Measurements from ENCODE around the gene MORC1. TPM values are rescaled to one million over a fixed set of nuclear protein-coding genes. Genes with fewer than 3 reads are reported as not detected.

The MORC1 gene
- polyA plus RNA-seq (2013): 0.01 TPM in 2 replicates

GRCh38 chr3:109117939-109118338 lies at the start of gene MORC1:
Gene MORC1, minus strand, starts transcription at chr3:109118134. Its CDS starts 75 bp downstream, at chr3:109118059.
- no peaks in the 10 kb centered on the region for H3K79me1 ChIP-seq (ENCODE audit: low read length)
- H3K14ac ChIP-seq (ENCODE audit: low read length): no peak within 1 kb of the TSS
- H3K27me3 ChIP-seq (ENCODE audit: insufficient read depth, low read length): no peaks in the 10 kb centered on the region
- H2BK12ac ChIP-seq (ENCODE audit: low read length): no peak within 1 kb of the TSS
- H3K4ac ChIP-seq (ENCODE audit: low read depth, low read length): no peak within 1 kb of the TSS
- H3K4me3 ChIP-seq (ENCODE audit: low read depth, low read length): no peak within 1 kb of the TSS
- H2AFZ ChIP-seq (ENCODE audit: insufficient read depth, low read length, poor library complexity): no peak within 1 kb of the TSS
- no peak within 1 kb of the TSS for H3K18ac ChIP-seq (ENCODE audit: low read length)
- no CpG with 5 or more reads among the region's 38 CpGs for WGBS (ENCODE audit: extremely low coverage, insufficient coverage, insufficient read length)
- no peak within 1 kb of the TSS for H3K27ac ChIP-seq (ENCODE audit: low read depth, low read length)
- no peak within 1 kb of the TSS for H2BK120ac ChIP-seq (ENCODE audit: insufficient read depth, low read length, poor library complexity)
- no peak within 1 kb of the TSS for H3K9ac ChIP-seq (ENCODE audit: low read length)
- H3K4me1 ChIP-seq (ENCODE audit: control insufficient read depth in 1 of 2, insufficient read depth in 2 of 2, low read length in 2 of 2): no peaks in the 10 kb centered on the region
- H2BK5ac ChIP-seq (ENCODE audit: low read depth, low read length, poor library complexity): no peak within 1 kb of the TSS
- H4K12ac ChIP-seq (ENCODE audit: low read depth, low read length): no peak within 1 kb of the TSS
- no peaks in the 10 kb centered on the region for H3K79me2 ChIP-seq (ENCODE audit: control insufficient read depth, insufficient read depth, low read length, poor library complexity)
- H3K9me3 ChIP-seq (ENCODE audit: insufficient read depth, low read depth, low read length): no peaks in the 10 kb centered on the region
- H4K91ac ChIP-seq (ENCODE audit: low read depth, low read length): no peak within 1 kb of the TSS
- H2AK5ac ChIP-seq (ENCODE audit: low read length): no peak within 1 kb of the TSS
- no peak within 1 kb of the TSS for H3K4me2 ChIP-seq (ENCODE audit: low read length)
- no peak within 1 kb of the TSS for H4K8ac ChIP-seq (ENCODE audit: low read depth, low read length)
- no peaks in the 10 kb centered on the region for H3K36me3 ChIP-seq (ENCODE audit: control insufficient read depth in 1 of 2, insufficient read depth in 2 of 2, low read length in 2 of 2)
- no peak for DNase-seq
- peak within 1 kb of the TSS; percentile 92 for H3K23ac ChIP-seq (ENCODE audit: low read length)

GRCh38 chr3:109165905-109166304 lies 48.0 kb upstream of the MORC1 start:
- H3K27me3 ChIP-seq (ENCODE audit: insufficient read depth, low read length): no peaks in the 10 kb centered on the region
- H2BK120ac ChIP-seq (ENCODE audit: insufficient read depth, low read length, poor library complexity): no peak overlapping the region
- H3K27ac ChIP-seq (ENCODE audit: low read depth, low read length): no peak overlapping the region
- WGBS (ENCODE audit: extremely low coverage, insufficient coverage, insufficient read length): no CpG with 5 or more reads among the region's 4 CpGs
- H2BK12ac ChIP-seq (ENCODE audit: low read length): no peak overlapping the region
- no peaks in the 10 kb centered on the region for H3K36me3 ChIP-seq (ENCODE audit: control insufficient read depth in 1 of 2, insufficient read depth in 2 of 2, low read length in 2 of 2)
- H3K4ac ChIP-seq (ENCODE audit: low read depth, low read length): no peak overlapping the region
- no peak overlapping the region for H3K18ac ChIP-seq (ENCODE audit: low read length)
- DNase-seq: no peak
- no peak overlapping the region for H3K4me2 ChIP-seq (ENCODE audit: low read length)
- no peaks in the 10 kb centered on the region for H3K79me2 ChIP-seq (ENCODE audit: control insufficient read depth, insufficient read depth, low read length, poor library complexity)
- no peak overlapping the region for H4K8ac ChIP-seq (ENCODE audit: low read depth, low read length)
- H2AK5ac ChIP-seq (ENCODE audit: low read length): no peak overlapping the region
- no peak overlapping the region for H3K9ac ChIP-seq (ENCODE audit: low read length)
- no peak overlapping the region for H3K4me3 ChIP-seq (ENCODE audit: low read depth, low read length)
- H2BK5ac ChIP-seq (ENCODE audit: low read depth, low read length, poor library complexity): no peak overlapping the region
- H3K4me1 ChIP-seq (ENCODE audit: control insufficient read depth in 1 of 2, insufficient read depth in 2 of 2, low read length in 2 of 2): no peaks in the 10 kb centered on the region
- no peak overlapping the region for H4K12ac ChIP-seq (ENCODE audit: low read depth, low read length)
- H3K79me1 ChIP-seq (ENCODE audit: low read length): no peaks in the 10 kb centered on the region
- no peak overlapping the region for H4K91ac ChIP-seq (ENCODE audit: low read depth, low read length)
- no peaks in the 10 kb centered on the region for H3K9me3 ChIP-seq (ENCODE audit: insufficient read depth, low read depth, low read length)
- H2AFZ ChIP-seq (ENCODE audit: insufficient read depth, low read length, poor library complexity): no peak overlapping the region
- H3K23ac ChIP-seq (ENCODE audit: low read length): no peak overlapping the region
- no peak overlapping the region for H3K14ac ChIP-seq (ENCODE audit: low read length)

- Histone ChIP-seq H3K4me2 (ENCODE audit: low read length) (no peak overlapping the region), H3K4me3 (ENCODE audit: low read depth, low read length) (no peak overlapping the region), H3K36me3 (ENCODE audit: control insufficient read depth in 1 of 2, insufficient read depth in 2 of 2, low read length in 2 of 2) (no peaks in the 10 kb centered on the region), H4K91ac (ENCODE audit: low read depth, low read length) (no peak overlapping the region), H3K4ac (ENCODE audit: low read depth, low read length) (no peak overlapping the region), H4K8ac (ENCODE audit: low read depth, low read length) (no peak overlapping the region), H3K79me1 (ENCODE audit: low read length) (no peaks in the 10 kb centered on the region), H2BK120ac (ENCODE audit: insufficient read depth, low read length, poor library complexity) (no peak overlapping the region), H2AK5ac (ENCODE audit: low read length) (no peak overlapping the region), H4K12ac (ENCODE audit: low read depth, low read length) (no peak overlapping the region), H3K18ac (ENCODE audit: low read length) (no peak overlapping the region), H2AFZ (ENCODE audit: insufficient read depth, low read length, poor library complexity) (no peak overlapping the region), H3K27ac (ENCODE audit: low read depth, low read length) (no peak overlapping the region), H2BK12ac (ENCODE audit: low read length) (no peak overlapping the region), H3K4me1 (ENCODE audit: control insufficient read depth in 1 of 2, insufficient read depth in 2 of 2, low read length in 2 of 2) (no peaks in the 10 kb centered on the region), H3K9ac (ENCODE audit: low read length) (no peak overlapping the region), H3K79me2 (ENCODE audit: control insufficient read depth, insufficient read depth, low read length, poor library complexity) (no peaks in the 10 kb centered on the region), H3K14ac (ENCODE audit: low read length) (no peak overlapping the region), H3K9me3 (ENCODE audit: insufficient read depth, low read depth, low read length) (no peaks in the 10 kb centered on the region), H2BK5ac (ENCODE audit: low read depth, low read length, poor library complexity) (no peak overlapping the region), H3K27me3 (ENCODE audit: insufficient read depth, low read length) (no peaks in the 10 kb centered on the region), H3K23ac (ENCODE audit: low read length) (no peak overlapping the region)
- no CpG with 5 or more reads among the region's 2 CpGs for whole genome bisulfite sequencing (ENCODE audit: extremely low coverage, insufficient coverage, insufficient read length)
- no peak for DNase-seq
These were observed 43.7 kb upstream of the MORC1 start for GRCh38 chr3:109161487-109162123.

GRCh38 chr3:109155828-109156227 lies 37.9 kb upstream of the MORC1 start:
- H3K27me3 ChIP-seq (ENCODE audit: insufficient read depth, low read length): no peaks in the 10 kb centered on the region
- WGBS (ENCODE audit: extremely low coverage, insufficient coverage, insufficient read length): no CpG with 5 or more reads among the region's 1 CpG
- no peaks in the 10 kb centered on the region for H3K36me3 ChIP-seq (ENCODE audit: control insufficient read depth in 1 of 2, insufficient read depth in 2 of 2, low read length in 2 of 2)
- no peak overlapping the region for H2BK12ac ChIP-seq (ENCODE audit: low read length)
- no peak overlapping the region for H3K23ac ChIP-seq (ENCODE audit: low read length)
- no peaks in the 10 kb centered on the region for H3K79me2 ChIP-seq (ENCODE audit: control insufficient read depth, insufficient read depth, low read length, poor library complexity)
- no peak overlapping the region for H3K27ac ChIP-seq (ENCODE audit: low read depth, low read length)
- no peak overlapping the region for H3K4me3 ChIP-seq (ENCODE audit: low read depth, low read length)
- H3K4me1 ChIP-seq (ENCODE audit: control insufficient read depth in 1 of 2, insufficient read depth in 2 of 2, low read length in 2 of 2): no peaks in the 10 kb centered on the region
- H4K12ac ChIP-seq (ENCODE audit: low read depth, low read length): no peak overlapping the region
- no peak overlapping the region for H4K8ac ChIP-seq (ENCODE audit: low read depth, low read length)
- H2BK5ac ChIP-seq (ENCODE audit: low read depth, low read length, poor library complexity): no peak overlapping the region
- H3K9ac ChIP-seq (ENCODE audit: low read length): no peak overlapping the region
- H3K79me1 ChIP-seq (ENCODE audit: low read length): no peaks in the 10 kb centered on the region
- no peak for DNase-seq
- H4K91ac ChIP-seq (ENCODE audit: low read depth, low read length): no peak overlapping the region
- peaks cover 1% of the 10 kb centered on the region for H3K9me3 ChIP-seq (ENCODE audit: insufficient read depth, low read depth, low read length)
- H2BK120ac ChIP-seq (ENCODE audit: insufficient read depth, low read length, poor library complexity): no peak overlapping the region
- no peak overlapping the region for H3K4me2 ChIP-seq (ENCODE audit: low read length)
- H2AFZ ChIP-seq (ENCODE audit: insufficient read depth, low read length, poor library complexity): no peak overlapping the region
- H2AK5ac ChIP-seq (ENCODE audit: low read length): no peak overlapping the region
- no peak overlapping the region for H3K14ac ChIP-seq (ENCODE audit: low read length)
- H3K18ac ChIP-seq (ENCODE audit: low read length): no peak overlapping the region
- no peak overlapping the region for H3K4ac ChIP-seq (ENCODE audit: low read depth, low read length)
